Left lung (tissue), 14 donors: Measurements from ENCODE around the gene LMTK3. TPM values are rescaled to one million over a fixed set of nuclear protein-coding genes. Genes with fewer than 3 reads are reported as not detected.

Source experiments
- ATAC-seq: fragments of 200-7000 bp; cut with Tn5 transposase; one replicate; pipeline ENCODE4 v1.9.1; 2020; ENCODE audit warnings: moderate library complexity
- DNase-seq, 4 donors: peaks; one replicate each; pipeline ENCODE4 v3.0.0-alpha.2; 2013 to 2020
- H3K27ac ChIP-seq, 2 donors: fragments of 200-600 bp; sonication (generic) in 1 of 2; one replicate each; pipeline versions ENCODE4 v1.5.0 to v1.8.0; 2020 to 2021
- H3K27me3 ChIP-seq, 2 donors: fragments of 200-600 bp; sonication (generic) in 1 of 2; one replicate each; pipeline versions ENCODE4 v1.5.0 to v1.8.0; 2020 to 2021
- H3K36me3 ChIP-seq, 2 donors: fragments of 200-600 bp; sonication (generic) in 1 of 2; one replicate each; pipeline versions ENCODE4 v1.5.0 to v1.8.0; 2020 to 2021
- H3K4me1 ChIP-seq, 2 donors: fragments of 200-600 bp; one replicate each; pipeline ENCODE4 v1.8.0; 2021
- H3K4me3 ChIP-seq, 2 donors: fragments of 200-600 bp; sonication (generic) in 1 of 2; one replicate each; pipeline versions ENCODE4 v1.5.0 to v1.8.0; 2020 to 2021; ENCODE audit warnings: mild to moderate bottlenecking in 1 of 2
- H3K9me3 ChIP-seq, 2 donors: fragments of 200-600 bp; sonication (generic) in 1 of 2; one replicate each; pipeline versions ENCODE4 v1.5.0 to v1.8.0; 2020 to 2021
- CTCF ChIP-seq, 2 donors: fragments of 200-600 bp; sonication (generic) in 1 of 2; IDR thresholded peaks; one replicate each; pipeline versions ENCODE4 v1.5.0 to v1.8.0; 2021; ENCODE audit warnings: antibody characterized with exemption in 2 of 2
- intact Hi-C, 2 donors: fragments of 100-400 bp; cut with DNase I; formaldehyde crosslinking; loops; one replicate each; pipeline versions ENCODE4 v1.11.2 to v1.14.2; 2022
- long read RNA-seq, 12 donors: library from polyadenylated mRNA in 2 of 12; unstranded in 2 of 12; transcript quantifications; one replicate each; pipeline ENCODE4 v2.0.0 and lab custom pipeline, GENCODE V29; 2019 to 2026
- polyA plus RNA-seq, 6 donors: library from polyadenylated mRNA; unstranded; fragments of 120-200 nt; gene quantifications; one replicate each; pipeline ENCODE4 v1.2.1, GENCODE V29; 2013; ENCODE audit not compliant: insufficient read length in 6 of 6
- total RNA-seq, 2 donors: library from RNA; stranded (reverse); fragmentation: NEBNext Ultra II Directional; extraction: Animal tissue kit (Norgen Biotek cat#: 25700); gene quantifications; one replicate each; pipeline ENCODE4 v1.2.1, GENCODE V29; 2021
- donor health status: DM: no; HTN: yes; CAD: no.
- donor health status: DM: no; HTN: no; CAD: no.

The LMTK3 gene, protein sequence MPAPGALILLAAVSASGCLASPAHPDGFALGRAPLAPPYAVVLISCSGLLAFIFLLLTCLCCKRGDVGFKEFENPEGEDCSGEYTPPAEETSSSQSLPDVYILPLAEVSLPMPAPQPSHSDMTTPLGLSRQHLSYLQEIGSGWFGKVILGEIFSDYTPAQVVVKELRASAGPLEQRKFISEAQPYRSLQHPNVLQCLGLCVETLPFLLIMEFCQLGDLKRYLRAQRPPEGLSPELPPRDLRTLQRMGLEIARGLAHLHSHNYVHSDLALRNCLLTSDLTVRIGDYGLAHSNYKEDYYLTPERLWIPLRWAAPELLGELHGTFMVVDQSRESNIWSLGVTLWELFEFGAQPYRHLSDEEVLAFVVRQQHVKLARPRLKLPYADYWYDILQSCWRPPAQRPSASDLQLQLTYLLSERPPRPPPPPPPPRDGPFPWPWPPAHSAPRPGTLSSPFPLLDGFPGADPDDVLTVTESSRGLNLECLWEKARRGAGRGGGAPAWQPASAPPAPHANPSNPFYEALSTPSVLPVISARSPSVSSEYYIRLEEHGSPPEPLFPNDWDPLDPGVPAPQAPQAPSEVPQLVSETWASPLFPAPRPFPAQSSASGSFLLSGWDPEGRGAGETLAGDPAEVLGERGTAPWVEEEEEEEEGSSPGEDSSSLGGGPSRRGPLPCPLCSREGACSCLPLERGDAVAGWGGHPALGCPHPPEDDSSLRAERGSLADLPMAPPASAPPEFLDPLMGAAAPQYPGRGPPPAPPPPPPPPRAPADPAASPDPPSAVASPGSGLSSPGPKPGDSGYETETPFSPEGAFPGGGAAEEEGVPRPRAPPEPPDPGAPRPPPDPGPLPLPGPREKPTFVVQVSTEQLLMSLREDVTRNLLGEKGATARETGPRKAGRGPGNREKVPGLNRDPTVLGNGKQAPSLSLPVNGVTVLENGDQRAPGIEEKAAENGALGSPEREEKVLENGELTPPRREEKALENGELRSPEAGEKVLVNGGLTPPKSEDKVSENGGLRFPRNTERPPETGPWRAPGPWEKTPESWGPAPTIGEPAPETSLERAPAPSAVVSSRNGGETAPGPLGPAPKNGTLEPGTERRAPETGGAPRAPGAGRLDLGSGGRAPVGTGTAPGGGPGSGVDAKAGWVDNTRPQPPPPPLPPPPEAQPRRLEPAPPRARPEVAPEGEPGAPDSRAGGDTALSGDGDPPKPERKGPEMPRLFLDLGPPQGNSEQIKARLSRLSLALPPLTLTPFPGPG (N-terminal part only)
- total RNA-seq (1 to 10 TPM; 4.4 to 9.5 TPM), polyA plus RNA-seq (1 to 10 TPM; 1.7 to 3.5 (median 2.6) TPM)
- long read RNA-seq, donor 1, partial matches to known transcripts: 0 of 1 reads
- long read RNA-seq, donor 1, other reads (novel, unspliced or antisense): 0 of 1 reads
- long read RNA-seq, donor 2: 0 reads
- long read RNA-seq, donor 3: 0 reads
- long read RNA-seq, donor 4: 0 reads
- long read RNA-seq, donor 5, partial matches to known transcripts: 0 of 1 reads
- long read RNA-seq, donor 5, other reads (novel, unspliced or antisense): 0 of 1 reads
- long read RNA-seq, donor 6: 0 reads
- long read RNA-seq, donor 7, partial matches to known transcripts: 0 of 1 reads
- long read RNA-seq, donor 7, other reads (novel, unspliced or antisense): 0 of 1 reads
- long read RNA-seq, donor 8, partial matches to known transcripts: 0 of 2 reads
- long read RNA-seq, donor 8, other reads (novel, unspliced or antisense): 0 of 2 reads
- long read RNA-seq, donor 9: 0 reads
- long read RNA-seq, donor 10: 0 reads
- long read RNA-seq, donor 11: 0 reads
- long read RNA-seq, donor 12: 0 reads

DNA sequence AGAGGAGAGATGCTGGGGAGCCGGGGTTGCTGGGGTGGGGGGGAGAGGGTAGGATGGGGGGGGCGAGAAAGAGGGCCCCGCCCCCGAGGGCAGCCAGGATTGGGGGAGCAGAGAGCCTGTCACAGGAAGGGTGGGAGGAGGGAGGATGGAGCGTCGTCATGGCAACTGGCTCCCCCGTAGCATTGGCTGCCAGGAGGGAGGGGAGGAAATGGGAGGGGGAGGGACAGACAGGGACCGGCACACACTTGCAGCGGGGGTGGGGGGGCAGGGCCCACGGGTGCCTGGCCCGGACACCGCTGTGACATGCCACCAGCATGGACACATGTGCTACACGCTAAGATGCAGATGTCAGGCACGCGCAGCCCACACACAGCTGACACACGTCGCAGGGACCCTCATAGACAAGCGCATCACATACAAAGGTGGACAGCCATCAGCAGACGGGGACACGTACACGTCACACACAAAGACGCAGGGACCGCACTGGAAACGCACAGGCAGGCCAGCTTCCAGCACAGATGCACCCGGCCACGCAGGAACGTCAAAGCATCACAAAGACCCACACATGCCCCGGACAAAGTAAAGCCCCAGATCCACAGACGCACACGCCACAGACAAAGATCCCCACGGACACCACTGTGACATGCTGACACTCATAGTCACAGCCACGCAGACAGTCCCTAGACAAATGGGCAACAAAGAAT, at the start of gene LMTK3:
LMTK3 (minus strand) TSS at position 36 of the 704 bp plus-strand sequence. CDS start 259 bp downstream, outside the sequence.
- DNase-seq: no peak
- no peak for TF ChIP-seq CTCF (IDR thresholded peaks at IDR 0.05)
- no peaks in the 10 kb centered on the region for H3K9me3 ChIP-seq
- H3K27ac ChIP-seq: no peak within 1 kb of the TSS
- peaks cover 29 to 61% of the 10 kb centered on the region in 2 donors for H3K27me3 ChIP-seq
- H3K36me3 ChIP-seq: no peaks in the 10 kb centered on the region
- ATAC-seq: no peak
- no peak within 1 kb of the TSS for H3K4me3 ChIP-seq
- peaks cover 0 to 23% of the 10 kb centered on the region in 2 donors for H3K4me1 ChIP-seq
- intact Hi-C loops: no loop called here

- no peak for TF ChIP-seq CTCF (IDR thresholded peaks at IDR 0.05)
- Histone ChIP-seq H3K36me3 (no peaks in the 10 kb centered on the region), H3K27ac (no peak overlapping the region), H3K9me3 (no peaks in the 10 kb centered on the region), H3K4me1 (no peaks in the 10 kb centered on the region), H3K4me3 (no peak overlapping the region), H3K27me3 (peaks cover 0 to 21% of the 10 kb centered on the region in 2 donors)
- DNase-seq (no peak), ATAC-seq (no peak)
- intact Hi-C loops: no loop called here
Observed at GRCh38 chr19:48561412-48561811, 49.8 kb upstream of the LMTK3 start.

DNA sequence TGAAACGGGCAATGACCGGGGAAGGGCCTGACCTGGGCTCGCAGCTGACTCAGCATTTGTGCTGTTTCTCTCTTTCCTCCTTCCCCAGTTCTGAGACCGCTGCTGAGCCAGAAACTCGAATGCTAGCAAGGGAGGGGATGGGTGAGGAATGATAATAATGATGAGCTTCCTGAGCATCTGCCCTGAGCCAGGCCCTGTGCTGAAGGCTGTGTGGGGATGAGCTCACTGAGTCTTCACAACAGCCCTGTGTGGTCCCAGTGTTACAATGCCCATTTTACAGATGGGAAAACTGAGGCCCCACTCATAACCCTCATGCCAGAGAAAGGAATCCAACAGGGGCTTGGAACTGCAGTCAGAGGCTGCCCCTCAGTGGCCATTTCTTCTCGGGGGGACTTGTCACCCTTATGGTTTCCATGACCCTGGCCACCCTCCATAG, 48.5 kb upstream of the LMTK3 start:
- DNase-seq (no peak), ATAC-seq (no peak)
- intact Hi-C loops: no loop called here
- no peak overlapping the region for H3K27ac ChIP-seq
- H3K4me1 ChIP-seq: no peaks in the 10 kb centered on the region
- H3K4me3 ChIP-seq: no peak overlapping the region
- TF ChIP-seq CTCF (IDR thresholded peaks at IDR 0.05): no peak
- no peaks in the 10 kb centered on the region for H3K9me3 ChIP-seq
- H3K36me3 ChIP-seq: no peaks in the 10 kb centered on the region
- peaks cover 0 to 21% of the 10 kb centered on the region in 2 donors for H3K27me3 ChIP-seq

- DNase-seq: peak in 3 of 4 donors; percentile 48 to 78 (median 61)
- intact Hi-C loops: no loop called here
- H3K36me3 ChIP-seq: no peaks in the 10 kb centered on the region
- H3K27me3 ChIP-seq: peaks cover 0 to 25% of the 10 kb centered on the region in 2 donors
- no peak for TF ChIP-seq CTCF (IDR thresholded peaks at IDR 0.05)
- ATAC-seq: peak; percentile 64
- H3K27ac ChIP-seq: no peak overlapping the region
- no peak overlapping the region for H3K4me3 ChIP-seq
- no peaks in the 10 kb centered on the region for H3K4me1 ChIP-seq
- no peaks in the 10 kb centered on the region for H3K9me3 ChIP-seq
Observed at GRCh38 chr19:48558018-48558684, 46.5 kb upstream of the LMTK3 start.
